Measurements from ENCODE around the gene ZNF555.
A peak's percentile ranks its signal among the peaks of the same experiment; 100 is the strongest.
"Not testable (repeated sequence)": the region's sequence is repeated elsewhere in the genome, so short reads cannot be mapped to it uniquely, and the experiment has no call there.

Gene ZNF555

GRCh38 chr19:2872175-2872574 lies 30.9 kb downstream of the ZNF555 start:
- not testable (repeated sequence) for DNase-seq (ENCODE audit: extremely low read depth, insufficient read length); H3K27me3 ChIP-seq (replicated peaks; ENCODE audit: control insufficient read depth, insufficient read depth, low read length); H3K36me3 ChIP-seq (ENCODE audit: control insufficient read depth, insufficient read depth, low read length); H3K4me3 ChIP-seq (replicated peaks; ENCODE audit: low read depth, low read length)
- TF ChIP-seq, protein P1, sequence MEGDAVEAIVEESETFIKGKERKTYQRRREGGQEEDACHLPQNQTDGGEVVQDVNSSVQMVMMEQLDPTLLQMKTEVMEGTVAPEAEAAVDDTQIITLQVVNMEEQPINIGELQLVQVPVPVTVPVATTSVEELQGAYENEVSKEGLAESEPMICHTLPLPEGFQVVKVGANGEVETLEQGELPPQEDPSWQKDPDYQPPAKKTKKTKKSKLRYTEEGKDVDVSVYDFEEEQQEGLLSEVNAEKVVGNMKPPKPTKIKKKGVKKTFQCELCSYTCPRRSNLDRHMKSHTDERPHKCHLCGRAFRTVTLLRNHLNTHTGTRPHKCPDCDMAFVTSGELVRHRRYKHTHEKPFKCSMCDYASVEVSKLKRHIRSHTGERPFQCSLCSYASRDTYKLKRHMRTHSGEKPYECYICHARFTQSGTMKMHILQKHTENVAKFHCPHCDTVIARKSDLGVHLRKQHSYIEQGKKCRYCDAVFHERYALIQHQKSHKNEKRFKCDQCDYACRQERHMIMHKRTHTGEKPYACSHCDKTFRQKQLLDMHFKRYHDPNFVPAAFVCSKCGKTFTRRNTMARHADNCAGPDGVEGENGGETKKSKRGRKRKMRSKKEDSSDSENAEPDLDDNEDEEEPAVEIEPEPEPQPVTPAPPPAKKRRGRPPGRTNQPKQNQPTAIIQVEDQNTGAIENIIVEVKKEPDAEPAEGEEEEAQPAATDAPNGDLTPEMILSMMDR (IDR thresholded peaks at IDR 0.05; ENCODE audit: insufficient read depth, low read length, poor library complexity, severe bottlenecking), result peak; percentile 18

DNA sequence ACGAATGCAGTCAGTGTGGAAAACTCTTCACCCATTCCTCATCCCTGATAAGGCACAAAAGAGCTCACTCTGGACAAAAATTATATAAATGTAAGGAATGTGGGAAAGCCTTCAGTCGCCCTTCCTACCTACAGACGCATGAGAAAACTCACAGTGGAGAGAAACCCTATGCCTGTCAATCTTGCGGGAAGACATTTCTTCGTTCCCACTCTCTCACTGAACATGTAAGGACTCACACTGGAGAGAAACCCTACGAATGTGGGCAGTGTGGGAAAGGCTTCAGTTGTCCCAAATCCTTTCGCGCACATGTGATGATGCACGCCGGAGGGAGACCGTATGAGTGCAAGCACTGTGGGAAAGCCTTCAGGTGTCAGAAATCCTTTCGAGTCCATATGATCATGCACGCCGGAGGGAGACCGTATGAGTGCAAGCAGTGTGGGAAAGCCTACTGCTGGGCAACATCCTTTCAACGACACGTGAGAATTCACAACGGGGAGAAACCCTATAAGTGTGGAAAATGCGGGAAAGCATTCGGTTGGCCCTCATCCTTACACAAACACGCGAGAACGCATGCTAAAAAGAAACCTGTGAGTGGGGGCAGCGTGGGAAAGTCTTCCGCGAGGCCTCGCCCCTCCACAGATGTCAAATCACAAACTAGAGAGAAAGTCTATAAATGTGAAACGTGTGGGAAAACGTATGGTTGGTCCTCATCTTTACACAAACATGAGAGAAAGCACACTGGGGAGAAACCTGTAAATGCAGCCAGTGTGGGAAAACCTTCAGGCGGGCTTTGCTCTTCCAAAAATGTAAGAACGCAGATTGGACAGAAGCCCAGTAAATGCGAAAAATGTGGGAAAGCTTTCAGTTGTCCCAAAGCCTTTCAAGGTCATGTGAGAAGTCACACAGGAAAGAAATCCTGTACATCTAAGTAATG lies 36.4 kb downstream of the ZNF555 start:
- no peaks in the 10 kb centered on the region for H3K36me3 ChIP-seq (ENCODE audit: control insufficient read depth, insufficient read depth, low read length)
- DNase-seq (ENCODE audit: extremely low read depth, insufficient read length), result no peak
- TF ChIP-seq, protein P1 (IDR thresholded peaks at IDR 0.05; ENCODE audit: insufficient read depth, low read length, poor library complexity, severe bottlenecking), result no peak
- H3K4me3 ChIP-seq (replicated peaks; ENCODE audit: low read depth, low read length), result no peak overlapping the region
- no peaks in the 10 kb centered on the region for H3K27me3 ChIP-seq (replicated peaks; ENCODE audit: control insufficient read depth, insufficient read depth, low read length)

- Histone ChIP-seq H3K27me3 (replicated peaks; ENCODE audit: control insufficient read depth, insufficient read depth, low read length) (no peaks in the 10 kb centered on the region), H3K4me3 (replicated peaks; ENCODE audit: low read depth, low read length) (no peak overlapping the region), H3K36me3 (ENCODE audit: control insufficient read depth, insufficient read depth, low read length) (no peaks in the 10 kb centered on the region)
- TF ChIP-seq, protein P1 (IDR thresholded peaks at IDR 0.05; ENCODE audit: insufficient read depth, low read length, poor library complexity, severe bottlenecking), result no peak
- no peak for DNase-seq (ENCODE audit: extremely low read depth, insufficient read length)
Observed at GRCh38 chr19:2883686-2884439, 42.6 kb downstream of the ZNF555 start.

DNA sequence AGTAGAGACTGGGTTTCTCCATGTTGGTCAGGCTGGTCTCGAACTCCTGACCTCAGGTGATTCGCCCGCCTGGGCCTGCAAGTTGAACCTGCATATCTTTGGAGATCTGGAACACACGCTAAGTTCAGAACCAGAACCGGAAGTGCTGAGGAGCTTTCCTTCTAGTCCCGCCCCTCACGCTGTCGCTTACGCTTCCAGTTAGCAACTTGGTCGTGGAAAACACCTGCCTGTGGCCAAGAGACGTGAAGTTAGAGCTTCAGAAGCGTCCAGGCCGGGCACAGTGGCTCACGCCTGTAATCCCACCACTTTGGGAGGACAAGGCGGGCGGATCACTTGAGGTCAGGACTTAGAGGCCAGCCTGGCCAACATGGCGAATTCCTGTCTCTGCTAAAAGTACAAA lies 44.5 kb downstream of the ZNF555 start:
- Histone ChIP-seq H3K27me3 (replicated peaks; ENCODE audit: control insufficient read depth, insufficient read depth, low read length) (no peaks in the 10 kb centered on the region), H3K36me3 (ENCODE audit: control insufficient read depth, insufficient read depth, low read length) (no peaks in the 10 kb centered on the region), H3K4me3 (replicated peaks; ENCODE audit: low read depth, low read length) (no peak overlapping the region)
- DNase-seq (ENCODE audit: extremely low read depth, insufficient read length), result no peak
- TF ChIP-seq, protein P1 (IDR thresholded peaks at IDR 0.05; ENCODE audit: insufficient read depth, low read length, poor library complexity, severe bottlenecking), result no peak

- TF ChIP-seq, protein P1 (IDR thresholded peaks at IDR 0.05; ENCODE audit: insufficient read depth, low read length, poor library complexity, severe bottlenecking), result peak; percentile 57
- Histone ChIP-seq H3K27me3 (replicated peaks; ENCODE audit: control insufficient read depth, insufficient read depth, low read length) (no peaks in the 10 kb centered on the region), H3K4me3 (replicated peaks; ENCODE audit: low read depth, low read length) (peak overlapping the region; percentile 31; the same call in 1 of the 2 replicates), H3K36me3 (ENCODE audit: control insufficient read depth, insufficient read depth, low read length) (no peaks in the 10 kb centered on the region)
- DNase-seq (ENCODE audit: extremely low read depth, insufficient read length), result no peak
Observed at GRCh38 chr19:2887391-2887914, 46.2 kb downstream of the ZNF555 start.

Data from GM06990 (cell line).